Activated T-helper 1 cell treated with Interleukin-2 at 50 U/mL for 16 hours (primary cell): ENCODE data around the gene ALPK1.
"Not testable (repeated sequence)": the region's sequence is repeated elsewhere in the genome, so short reads cannot be mapped to it uniquely, and the experiment has no call there.

Source experiments
- DNase-seq: peaks from one replicate; pipeline ENCODE4 v3.0.0-alpha.2; 2020; ENCODE audit warnings: low read depth

ALPK1 gene

DNA sequence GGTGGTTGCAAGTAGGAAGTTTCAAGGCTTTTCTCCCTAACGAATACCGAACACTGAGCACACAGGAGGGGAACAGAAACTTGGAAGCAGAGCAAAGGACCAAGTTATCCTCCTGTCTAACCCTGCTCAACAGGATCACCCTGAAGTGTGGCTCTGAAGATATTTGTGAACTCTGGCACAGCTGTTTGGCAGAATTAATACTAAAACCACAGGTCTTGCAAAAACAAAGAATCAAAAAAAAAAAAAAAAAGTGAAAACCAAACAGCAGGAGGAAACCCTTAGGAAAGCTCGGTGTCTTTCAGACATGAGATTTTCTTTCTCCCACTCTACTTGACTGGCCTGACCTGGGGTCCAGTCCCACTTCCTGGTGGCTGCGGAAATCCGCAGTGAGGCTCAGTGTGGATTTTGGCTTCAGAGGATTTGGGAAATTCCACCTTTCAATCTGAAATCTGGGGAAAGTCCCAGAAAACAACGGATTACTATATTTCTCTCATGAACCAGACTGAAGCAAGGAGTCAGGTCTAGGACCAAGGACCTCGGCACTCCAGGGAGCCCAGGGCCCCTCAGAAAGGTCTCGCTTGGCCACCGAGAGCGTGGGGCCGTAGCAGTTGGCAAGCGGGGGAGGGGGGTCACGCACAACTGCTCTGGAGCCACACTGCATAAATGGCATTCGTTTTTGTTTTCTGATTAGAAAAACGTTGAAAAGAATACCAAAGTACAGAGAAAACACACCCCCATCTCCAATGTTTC lies 12.3 kb upstream of the ALPK1 start:
- no peak for DNase-seq

GRCh38 chr4:112287258-112287989 lies 9.7 kb upstream of the ALPK1 start:
- DNase-seq: no peak

- no peak for DNase-seq
Measured at GRCh38 chr4:112288455-112288854, 8.7 kb upstream of the ALPK1 start.

- DNase-seq: no peak
Measured at GRCh38 chr4:112289407-112290253, 7.5 kb upstream of the ALPK1 start.

DNA sequence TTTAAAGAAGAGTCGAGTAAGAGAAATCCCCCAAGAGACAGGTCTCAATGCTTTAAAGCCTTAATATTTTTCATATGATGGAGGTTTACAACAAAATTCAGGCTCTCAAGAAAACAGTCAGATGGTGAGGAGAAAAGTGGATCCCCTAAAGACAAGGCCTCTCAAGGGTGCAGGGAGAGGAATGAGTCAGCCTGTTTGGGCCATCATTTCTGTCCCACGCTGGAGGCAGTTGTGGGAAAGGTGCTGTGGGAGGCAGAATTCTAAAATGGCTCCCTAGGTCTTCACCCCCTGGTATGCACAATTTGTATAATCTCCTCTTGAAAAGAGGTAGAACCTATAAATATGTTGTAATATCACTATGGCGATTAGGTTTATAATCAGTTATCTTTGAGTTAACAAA lies 6.8 kb upstream of the ALPK1 start:
- DNase-seq: no peak

GRCh38 chr4:112299721-112300120 lies 2.6 kb downstream of the ALPK1 start:
- DNase-seq: no peak

GRCh38 chr4:112302320-112303274 lies 5.4 kb downstream of the ALPK1 start:
- DNase-seq: no peak

DNA sequence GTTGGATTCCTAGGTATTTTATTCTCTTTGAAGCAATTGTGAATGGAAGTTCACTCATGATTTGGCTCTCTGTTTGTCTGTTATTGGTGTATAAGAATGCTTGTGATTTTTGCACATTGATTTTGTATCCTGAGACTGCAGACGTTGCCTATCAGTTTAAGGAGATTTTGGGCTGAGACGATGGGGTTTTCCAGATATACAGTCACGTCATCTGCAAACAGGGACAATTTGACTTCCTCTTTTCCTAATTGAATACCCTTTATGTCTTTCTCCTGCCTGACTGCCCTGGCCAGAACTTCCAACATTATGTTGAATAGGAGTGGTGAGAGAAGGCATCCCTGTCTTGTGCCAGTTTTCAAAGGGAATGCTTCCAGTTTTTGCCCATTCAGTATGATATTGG lies 8.3 kb downstream of the ALPK1 start:
- not testable (repeated sequence) for DNase-seq

GRCh38 chr4:112309263-112309791 lies 12.2 kb downstream of the ALPK1 start:
- DNase-seq: peak; percentile 29

GRCh38 chr4:112311516-112311915 lies 14.3 kb downstream of the ALPK1 start:
- DNase-seq: no peak

DNA sequence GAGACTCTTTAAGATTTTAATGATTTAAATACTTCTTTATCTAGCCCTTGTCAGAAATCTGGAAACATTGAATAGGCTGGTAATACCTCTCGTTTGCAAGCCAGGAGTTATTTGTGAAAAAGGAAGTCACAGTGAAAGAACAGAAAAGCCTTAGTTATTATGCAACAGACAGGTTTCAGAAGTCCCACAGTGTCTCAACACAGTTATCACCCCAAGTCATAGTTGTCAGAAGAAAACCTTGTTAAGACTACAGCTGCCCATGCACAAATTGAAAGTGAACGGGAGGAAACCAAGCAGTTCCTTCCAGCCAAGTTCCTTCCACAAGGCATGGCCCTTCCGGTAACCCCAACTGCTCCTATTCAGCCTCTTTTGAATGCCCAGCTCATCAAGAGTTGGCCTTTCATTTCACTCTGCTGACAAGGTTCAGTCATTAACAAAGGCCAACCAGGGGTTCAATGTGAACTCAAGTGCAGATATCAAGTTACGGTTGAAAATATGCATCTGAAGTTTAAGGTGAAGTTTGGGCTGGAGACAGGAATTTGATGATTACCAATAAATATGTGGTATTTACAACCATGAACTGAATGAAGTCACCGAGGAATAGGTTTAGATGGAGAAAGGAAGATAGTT lies 15.6 kb downstream of the ALPK1 start:
- no peak for DNase-seq

DNA sequence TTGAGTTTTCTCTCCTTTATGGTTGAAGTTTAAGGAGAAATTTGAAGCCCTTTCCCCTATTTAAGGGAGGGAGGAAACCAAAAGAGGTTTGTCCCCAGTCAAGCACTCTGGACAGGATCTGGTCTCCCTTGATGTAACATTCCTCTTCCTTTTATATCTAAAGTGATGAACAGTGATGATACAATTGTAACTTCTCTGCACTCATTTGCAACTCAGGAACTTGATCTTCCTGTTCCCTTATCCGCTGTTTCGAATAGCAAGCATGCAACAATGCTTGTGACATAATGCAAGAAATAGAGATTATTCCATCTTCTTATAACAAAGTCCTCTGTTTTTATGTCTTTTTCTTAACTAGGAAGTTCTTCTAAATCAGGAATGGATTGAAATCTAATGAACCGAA lies 18.3 kb downstream of the ALPK1 start:
- DNase-seq: no peak

DNA sequence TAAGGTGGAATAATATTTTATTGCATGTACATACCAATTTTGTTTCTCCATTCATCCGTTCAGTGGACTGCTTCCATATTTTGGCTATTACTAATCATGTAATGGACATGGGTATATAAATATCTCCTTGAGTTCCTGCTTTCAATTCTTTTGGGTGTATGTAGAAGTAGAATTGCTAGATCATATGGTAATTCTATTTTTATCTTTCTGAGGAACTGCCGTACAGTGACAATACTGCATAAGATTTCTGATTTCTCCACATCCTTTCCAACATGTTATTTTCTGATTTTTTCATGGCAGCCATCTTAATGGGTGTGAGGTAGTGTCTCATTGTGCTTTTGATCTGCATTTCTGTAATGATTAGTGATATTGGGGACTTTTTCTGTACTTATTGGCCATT lies 19.2 kb downstream of the ALPK1 start:
- DNase-seq: no peak

GRCh38 chr4:112318239-112319142 lies 21.3 kb downstream of the ALPK1 start:
- no peak for DNase-seq

- peak; percentile 46 for DNase-seq
Measured at GRCh38 chr4:112321776-112322684, 24.9 kb downstream of the ALPK1 start.

DNA sequence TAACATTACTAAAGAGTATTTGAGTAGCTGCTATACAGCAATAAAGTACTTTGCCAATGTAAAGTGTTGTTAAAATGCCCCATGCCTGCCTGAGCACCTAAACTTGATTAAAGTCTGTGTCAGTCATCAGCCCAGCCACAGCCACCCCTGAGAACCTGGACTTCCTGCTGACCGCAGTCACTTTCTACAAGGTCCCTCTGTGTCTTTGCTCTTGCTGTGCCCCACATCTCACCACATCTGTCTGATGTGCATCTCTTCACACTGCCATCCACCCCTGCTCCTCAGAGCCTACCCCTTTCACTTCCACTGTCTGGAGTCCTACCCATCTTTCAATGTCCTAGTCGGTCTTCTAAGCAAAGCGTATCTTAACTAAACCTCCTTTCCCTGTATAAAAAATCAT lies 25.7 kb downstream of the ALPK1 start:
- no peak for DNase-seq

GRCh38 chr4:112325530-112325929 lies 28.4 kb downstream of the ALPK1 start:
- DNase-seq: no peak

GRCh38 chr4:112327965-112328733 lies 31.0 kb downstream of the ALPK1 start:
- DNase-seq: no peak
